Glomerular endothelial cell (primary cell): ENCODE data around the gene M1AP. TPM values are rescaled to one million over a fixed set of nuclear protein-coding genes. Genes with fewer than 3 reads are reported as not detected.

ENCODE experiments used
- DNase-seq: peaks from one replicate; pipeline ENCODE4 v3.0.0-alpha.2; 2011; ENCODE audit warnings: low read depth, low spot score; ENCODE audit errors: extremely low read depth
- total RNA-seq: library from RNA; depleted of rRNA; stranded (reverse); fragments of >200 nt; gene quantifications from 2 replicates; pipeline ENCODE4 v1.2.3, GENCODE V29; 2015

The M1AP gene
- total RNA-seq, 1 donor from 2014 or later = not detected

GRCh38 chr2:74599676-74600075 lies 48.5 kb downstream of the M1AP start:
- DNase-seq = no peak

GRCh38 chr2:74597410-74597809 lies 50.7 kb downstream of the M1AP start:
- DNase-seq = no peak

GRCh38 chr2:74596584-74596983 lies 51.5 kb downstream of the M1AP start:
- no peak for DNase-seq

- no peak for DNase-seq
These were observed 54.0 kb downstream of the M1AP start for GRCh38 chr2:74593826-74594772.

- no peak for DNase-seq
These were observed 59.5 kb downstream of the M1AP start for GRCh38 chr2:74588664-74589063.

- DNase-seq = no peak
These were observed 60.4 kb downstream of the M1AP start for GRCh38 chr2:74587664-74588277.

GRCh38 chr2:74585406-74586185 lies 62.5 kb downstream of the M1AP start:
- DNase-seq = no peak

- no peak for DNase-seq
These were observed 64.0 kb downstream of the M1AP start for GRCh38 chr2:74584088-74584645.

- DNase-seq = no peak
These were observed 64.6 kb downstream of the M1AP start for GRCh38 chr2:74583504-74583903.

GRCh38 chr2:74582184-74582583 lies 65.9 kb downstream of the M1AP start:
- DNase-seq = no peak

- no peak for DNase-seq
These were observed 66.7 kb downstream of the M1AP start for GRCh38 chr2:74581463-74581862.

GRCh38 chr2:74578408-74578807 lies 69.7 kb downstream of the M1AP start:
- DNase-seq = no peak

- DNase-seq = no peak
These were observed 70.7 kb downstream of the M1AP start for GRCh38 chr2:74577448-74577847.

GRCh38 chr2:74576863-74577229 lies 71.3 kb downstream of the M1AP start:
- DNase-seq = no peak

- no peak for DNase-seq
These were observed 71.8 kb downstream of the M1AP start for GRCh38 chr2:74576211-74576862.

GRCh38 chr2:74575320-74575719 lies 72.8 kb downstream of the M1AP start:
- no peak for DNase-seq

- DNase-seq = no peak
These were observed 74.2 kb downstream of the M1AP start for GRCh38 chr2:74573747-74574562.

GRCh38 chr2:74572178-74572925 lies 75.8 kb downstream of the M1AP start:
- no peak for DNase-seq

GRCh38 chr2:74571058-74571457 lies 77.1 kb downstream of the M1AP start:
- no peak for DNase-seq
